Activated CD4-positive, alpha-beta T cell treated with anti-CD3 and anti-CD28 coated beads, Interleukin-2, amount 50 U/mL, for 4 hours (primary cell): ENCODE results near the gene MROH9.
"Not testable (repeated sequence)": the region's sequence is repeated elsewhere in the genome, so short reads cannot be mapped to it uniquely, and the experiment has no call there.

ENCODE experiments used
- DNase-seq, 2 experiments: peaks; one replicate each; pipeline ENCODE4 v3.0.0-alpha.2; 2020

MROH9 gene, protein sequence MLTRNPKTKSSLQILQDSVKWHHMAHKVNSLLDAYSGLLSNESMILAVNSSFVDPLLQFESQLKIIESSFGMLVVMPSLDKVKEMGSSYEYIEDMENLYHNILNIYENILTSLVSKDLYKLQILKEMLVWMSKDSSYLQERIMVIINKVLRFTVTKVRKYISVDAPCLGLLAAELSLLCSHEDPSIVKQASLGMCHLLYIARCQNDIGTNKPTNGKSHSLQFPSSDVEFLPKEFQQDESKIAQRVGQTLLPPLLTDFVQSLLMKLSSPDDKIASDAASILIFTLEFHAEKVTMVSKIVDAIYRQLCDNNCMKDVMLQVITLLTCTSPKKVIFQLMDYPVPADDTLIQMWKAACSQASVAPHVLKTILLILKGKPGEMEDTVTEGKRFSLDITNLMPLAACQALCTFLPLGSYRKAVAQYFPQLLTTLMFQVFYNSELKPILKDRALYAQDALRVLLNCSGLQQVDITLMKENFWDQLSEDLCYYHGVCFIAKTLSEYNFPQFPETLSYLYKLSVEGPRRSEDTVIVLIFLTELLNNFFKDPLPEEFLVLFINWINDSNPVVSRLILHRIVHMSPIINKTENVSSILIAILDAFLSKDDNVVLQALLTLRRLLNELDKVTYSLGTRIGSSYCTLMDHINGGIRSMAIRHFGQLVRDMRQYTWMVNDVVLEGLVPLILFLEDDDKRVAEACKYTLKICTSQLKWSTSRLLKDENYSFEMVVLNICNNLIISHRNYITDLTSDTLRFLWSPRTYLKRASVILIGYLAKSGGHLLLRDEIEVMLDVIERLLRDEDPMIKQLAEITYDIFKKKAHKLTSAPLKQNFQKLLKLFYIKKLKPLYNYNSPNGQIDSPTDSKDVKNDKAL

GRCh38 chr1:170935231-170935630 lies at the start of gene MROH9:
Gene MROH9, plus strand, starts transcription at chr1:170935534. Its CDS starts 10,023 bp downstream, at chr1:170945557.
- DNase-seq: no peak

- no peak for DNase-seq
These were observed 49.8 kb upstream of the MROH9 start for GRCh38 chr1:170885551-170885950.

GRCh38 chr1:170886460-170886859 lies 48.9 kb upstream of the MROH9 start:
- no peak for DNase-seq

- no peak for DNase-seq
These were observed 47.6 kb upstream of the MROH9 start for GRCh38 chr1:170887726-170888125.

- no peak for DNase-seq
These were observed 43.5 kb upstream of the MROH9 start for GRCh38 chr1:170891872-170892271.

- DNase-seq: no peak
These were observed 41.6 kb upstream of the MROH9 start for GRCh38 chr1:170893655-170894297.

DNA sequence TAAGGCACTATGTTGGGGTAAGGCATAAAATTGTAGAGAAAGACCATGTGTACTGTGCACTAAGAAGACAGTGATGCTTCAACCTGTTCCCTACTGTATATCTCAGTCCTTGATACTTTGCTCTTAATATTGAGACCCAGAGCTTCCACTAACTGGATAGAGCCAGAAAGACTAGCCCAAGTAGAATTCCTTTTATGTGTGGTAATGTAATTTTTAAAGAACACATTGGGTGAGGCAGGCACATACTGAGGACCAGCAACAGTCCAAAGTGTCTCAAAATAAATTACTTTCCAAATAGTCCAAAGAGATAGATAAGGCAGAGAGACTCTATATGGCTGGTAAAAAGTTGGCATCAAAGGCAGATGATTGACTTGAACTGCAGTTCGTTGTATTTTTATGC lies 31.4 kb upstream of the MROH9 start:
- DNase-seq: no peak

DNA sequence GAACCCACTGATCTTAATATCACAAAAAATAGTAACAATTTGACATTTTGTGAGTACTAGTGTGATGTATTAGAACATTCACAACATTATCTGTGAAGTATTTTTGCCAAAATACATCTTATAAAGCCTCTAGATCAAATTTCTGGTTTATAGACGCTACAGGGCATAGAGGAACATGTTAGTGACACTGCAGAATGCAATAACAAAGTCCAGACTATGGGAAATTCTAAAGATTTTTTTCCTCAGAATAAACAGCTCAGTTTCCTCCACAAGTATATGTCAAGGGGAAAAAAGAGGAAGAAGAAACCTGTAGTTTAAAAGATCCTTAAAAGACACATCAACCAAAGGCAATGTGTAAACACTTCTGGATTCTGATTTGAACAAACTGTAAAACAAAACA lies 26.4 kb upstream of the MROH9 start:
- no peak for DNase-seq

DNA sequence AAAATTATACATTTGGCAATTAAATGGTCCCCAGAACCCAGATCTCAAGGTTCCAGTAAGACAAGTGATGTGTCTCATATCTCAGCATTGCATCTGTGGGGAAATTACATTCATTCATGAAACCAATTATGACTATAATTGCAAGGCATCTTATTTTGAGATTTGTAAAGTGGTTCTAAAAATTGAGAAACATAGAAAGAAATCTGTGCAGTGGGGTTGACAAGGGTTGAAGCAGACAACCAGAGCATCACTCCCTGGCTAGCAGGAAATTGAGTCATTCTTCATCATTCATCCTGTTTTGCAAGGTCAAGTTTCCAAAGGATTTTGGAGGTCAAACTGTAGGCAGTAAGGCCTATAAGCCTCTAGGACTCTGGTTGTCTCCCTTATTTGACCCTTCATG lies 25.1 kb upstream of the MROH9 start:
- DNase-seq: no peak

GRCh38 chr1:170917373-170917772 lies 18.0 kb upstream of the MROH9 start:
- no peak for DNase-seq

- DNase-seq: not testable (repeated sequence)
These were observed 10.7 kb upstream of the MROH9 start for GRCh38 chr1:170924656-170925055.

GRCh38 chr1:170927955-170928840 lies 7.1 kb upstream of the MROH9 start:
- no peak for DNase-seq

GRCh38 chr1:170929412-170929834 lies 5.9 kb upstream of the MROH9 start:
- DNase-seq: no peak

DNA sequence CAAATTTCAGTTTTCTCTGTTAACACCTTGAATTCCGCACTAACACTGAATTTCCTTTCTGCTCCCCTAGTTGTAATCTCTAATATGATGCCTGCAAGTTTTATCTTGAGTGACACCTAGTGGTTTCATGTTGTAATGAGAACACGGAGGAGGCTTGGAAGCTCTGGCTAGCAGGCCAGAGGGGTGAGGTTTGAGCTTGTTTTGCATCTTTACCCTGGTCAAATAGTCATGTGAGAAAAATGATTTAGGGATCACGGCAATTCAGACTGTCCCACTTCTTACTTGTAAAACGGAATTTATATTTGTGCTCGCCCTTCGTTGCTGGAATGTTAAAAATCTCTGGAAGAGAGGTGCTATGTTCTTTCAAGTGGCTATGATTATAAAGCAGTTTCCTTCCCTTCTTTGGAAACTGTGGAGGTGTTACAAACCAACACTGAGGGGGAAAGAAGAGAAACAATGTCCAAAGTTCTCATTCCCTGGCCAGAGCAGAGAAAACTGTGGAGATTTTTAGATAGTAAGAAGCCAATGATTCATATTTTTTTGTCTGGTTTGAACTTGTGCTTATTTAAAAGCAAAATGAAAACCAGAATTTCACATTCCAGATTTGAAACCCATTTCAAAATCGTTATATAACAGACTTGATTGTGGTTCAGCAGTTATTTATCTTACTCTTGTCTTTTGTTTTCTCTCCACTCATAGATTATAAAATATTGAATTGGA lies 5.3 kb upstream of the MROH9 start:
- no peak for DNase-seq

DNA sequence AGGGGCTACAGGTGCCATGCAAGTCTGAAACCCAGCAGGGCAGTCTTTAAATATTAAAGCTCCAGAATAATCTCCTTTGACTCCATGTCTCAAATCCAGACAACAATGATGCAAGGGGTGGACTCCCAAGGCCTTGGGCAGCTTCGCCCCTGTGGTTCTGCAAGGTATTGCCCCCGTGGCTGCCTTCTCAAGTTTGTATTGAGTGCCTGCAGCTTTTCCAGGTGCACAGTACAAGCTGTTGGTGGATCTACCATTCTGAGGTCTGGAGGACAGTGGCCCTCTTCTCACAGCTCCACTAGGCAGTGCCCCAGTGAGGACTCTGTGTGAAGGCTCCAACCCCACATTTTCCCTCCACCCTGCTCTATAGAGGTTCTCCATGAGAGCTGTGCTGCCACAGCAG lies 3.7 kb upstream of the MROH9 start:
- DNase-seq: no peak

GRCh38 chr1:170932236-170932635 lies 3.1 kb upstream of the MROH9 start:
- no peak for DNase-seq

- DNase-seq: no peak
These were observed 2.9 kb downstream of the MROH9 start for GRCh38 chr1:170938281-170938680.

GRCh38 chr1:170939476-170939875 lies 4.1 kb downstream of the MROH9 start:
- DNase-seq: no peak

DNA sequence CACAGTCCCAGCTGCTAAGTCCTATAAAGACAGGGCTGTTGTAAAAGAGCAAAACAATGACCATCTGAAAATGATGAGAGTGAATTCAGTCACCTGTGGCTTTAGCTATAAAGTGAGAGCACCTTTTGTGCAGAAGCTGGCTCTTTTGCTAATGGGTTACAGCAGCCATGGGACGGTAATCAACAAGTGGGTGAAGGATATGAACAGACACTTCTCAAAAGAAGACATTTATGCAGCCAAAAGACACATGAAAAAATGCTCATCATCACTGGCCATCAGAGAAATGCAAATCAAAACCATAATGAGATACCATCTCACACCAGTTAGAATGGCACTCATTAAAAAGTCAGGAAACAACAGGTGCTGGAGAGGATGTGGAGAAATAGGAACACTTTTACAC lies 16.4 kb downstream of the MROH9 start:
- DNase-seq: not testable (repeated sequence)

- no peak for DNase-seq
These were observed 24.1 kb downstream of the MROH9 start for GRCh38 chr1:170959385-170959784.

DNA sequence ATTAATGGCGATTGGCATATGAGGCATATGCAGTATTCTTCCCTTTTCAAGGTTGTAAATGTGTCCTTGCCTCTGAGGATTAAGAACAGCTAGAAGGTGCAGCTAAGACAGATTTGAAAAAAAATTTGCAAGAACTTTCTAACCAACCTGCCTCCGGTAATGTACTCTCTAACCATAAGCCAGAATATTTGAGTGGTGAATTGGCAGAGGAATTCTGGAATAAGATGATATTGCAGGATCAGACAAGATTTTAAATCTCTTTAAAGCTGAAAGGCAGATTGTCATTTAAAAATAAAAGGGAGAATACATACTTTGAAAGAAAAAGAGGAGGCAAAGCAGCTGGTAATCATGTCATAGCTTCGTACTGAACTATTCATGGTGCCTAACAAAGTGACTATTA lies 29.2 kb downstream of the MROH9 start:
- DNase-seq: no peak
